GM12891 (cell line): ENCODE results near the gene BEGAIN.

Experiments used
- PAX5 ChIP-seq: IDR thresholded peaks from 2 replicates; pipeline ENCODE4 v1.6.1; 2011; ENCODE audit warnings: low read length, moderate library complexity, mild to moderate bottlenecking; ENCODE audit not compliant: insufficient read depth, severe bottlenecking
- POLR2A ChIP-seq: IDR thresholded peaks from 2 replicates; pipeline ENCODE4 v1.6.1; 2011; ENCODE audit warnings: low read depth, low read length, control low read depth
- POLR2AphosphoS5 ChIP-seq: IDR thresholded peaks from 2 replicates; pipeline ENCODE4 v1.6.1; 2011; ENCODE audit warnings: low read depth, low read length, control low read depth
- SPI1 ChIP-seq: IDR thresholded peaks from 2 replicates; pipeline ENCODE4 v1.6.1; 2011; ENCODE audit warnings: low read depth, low read length, control low read depth
- TAF1 ChIP-seq: IDR thresholded peaks from 2 replicates; pipeline ENCODE4 v1.6.1; 2011; ENCODE audit warnings: low read depth, low read length, control low read depth

- no peak for TF ChIP-seq POLR2A
- TF ChIP-seq SPI1: no peak
- TF ChIP-seq POLR2AphosphoS5: no peak
- no peak for TF ChIP-seq TAF1
- no peak for TF ChIP-seq PAX5
Observed at GRCh38 chr14:100534528-100535286, 52.5 kb downstream of the BEGAIN start.
